NT2/D1 (cell line): ENCODE data around the gene ORMDL2.
A peak's percentile ranks its signal among the peaks of the same experiment; 100 is the strongest.

Source experiments
- DNase-seq: peaks from one replicate; pipeline ENCODE4 v3.0.0-alpha.2; 2011; ENCODE audit warnings: low read depth, low spot score
- H3K27me3 ChIP-seq: 2 replicates; pipeline ENCODE4 v1.6.0; 2011; ENCODE audit warnings: mild to moderate bottlenecking; ENCODE audit not compliant: insufficient read length, insufficient read depth
- H3K36me3 ChIP-seq: 2 replicates; pipeline ENCODE4 v1.6.1; 2011; ENCODE audit warnings: mild to moderate bottlenecking, low read length, mixed read lengths; ENCODE audit not compliant: insufficient read depth, insufficient read length
- H3K4me1 ChIP-seq: 2 replicates; pipeline ENCODE4 v1.5.1; 2011; ENCODE audit not compliant: insufficient read depth, insufficient read length
- H3K4me3 ChIP-seq: 2 replicates; pipeline ENCODE4 v1.5.1; 2011; ENCODE audit warnings: low read depth; ENCODE audit not compliant: insufficient read length
- H3K9ac ChIP-seq: 2 replicates; pipeline ENCODE4 v1.6.0; 2011; ENCODE audit warnings: low read depth; ENCODE audit not compliant: insufficient read length
- H3K9me3 ChIP-seq: 2 replicates; pipeline ENCODE4 v1.5.1; 2011; ENCODE audit warnings: mild to moderate bottlenecking, low read length; ENCODE audit not compliant: insufficient read depth
- SUZ12 ChIP-seq: IDR thresholded peaks from 2 replicates; pipeline ENCODE4 v1.6.1; 2011; ENCODE audit not compliant: insufficient read length, insufficient read depth; ENCODE audit errors: extremely low read depth
- YY1 ChIP-seq: IDR thresholded peaks from 2 replicates; pipeline ENCODE4 v1.6.1; 2011; ENCODE audit not compliant: insufficient read length, insufficient read depth
- ZNF274 ChIP-seq: IDR thresholded peaks from 2 replicates; pipeline ENCODE4 v1.6.1; 2011; ENCODE audit warnings: mild to moderate bottlenecking, low read depth, low read length

Gene ORMDL2

GRCh38 chr12:55816881-55817344 lies 928 bp upstream of the ORMDL2 start:
- Histone ChIP-seq H3K9ac (peak overlapping the region; percentile 94), H3K27me3 (no peaks in the 10 kb centered on the region), H3K9me3 (no peaks in the 10 kb centered on the region), H3K4me3 (peak overlapping the region; percentile 91), H3K4me1 (no peaks in the 10 kb centered on the region), H3K36me3 (peaks cover 69% of the 10 kb centered on the region)
- DNase-seq: no peak
- TF ChIP-seq SUZ12: no peak
- no peak for TF ChIP-seq YY1
- no peak for TF ChIP-seq ZNF274

GRCh38 chr12:55818140-55818728 lies 393 bp downstream of the ORMDL2 start:
- peak overlapping the region; percentile 91 for H3K4me3 ChIP-seq
- H3K36me3 ChIP-seq: peaks cover 73% of the 10 kb centered on the region
- H3K9ac ChIP-seq: peak overlapping the region; percentile 83
- no peaks in the 10 kb centered on the region for H3K27me3 ChIP-seq
- H3K9me3 ChIP-seq: no peaks in the 10 kb centered on the region
- DNase-seq: no peak
- TF ChIP-seq YY1 (no peak), ZNF274 (no peak), SUZ12 (no peak)
- no peaks in the 10 kb centered on the region for H3K4me1 ChIP-seq

- Histone ChIP-seq H3K4me1 (no peaks in the 10 kb centered on the region), H3K36me3 (peaks cover 70% of the 10 kb centered on the region), H3K9me3 (no peaks in the 10 kb centered on the region), H3K27me3 (no peaks in the 10 kb centered on the region), H3K4me3 (peak overlapping the region; percentile 91), H3K9ac (peak overlapping the region; percentile 83)
- no peak for TF ChIP-seq YY1
- no peak for DNase-seq
Observed at GRCh38 chr12:55818886-55819285, 1.0 kb downstream of the ORMDL2 start.

- no peak overlapping the region for H3K4me3 ChIP-seq
- H3K36me3 ChIP-seq: peaks cover 57% of the 10 kb centered on the region
- H3K4me1 ChIP-seq: no peaks in the 10 kb centered on the region
- no peak for TF ChIP-seq SUZ12
- TF ChIP-seq ZNF274: no peak
- TF ChIP-seq YY1: no peak
- H3K27me3 ChIP-seq: no peaks in the 10 kb centered on the region
- H3K9ac ChIP-seq: no peak overlapping the region
- H3K9me3 ChIP-seq: no peaks in the 10 kb centered on the region
- DNase-seq: no peak
Observed at GRCh38 chr12:55820679-55821078, 2.8 kb downstream of the ORMDL2 start.

GRCh38 chr12:55822228-55822627 lies 4.4 kb downstream of the ORMDL2 start:
- no peaks in the 10 kb centered on the region for H3K4me1 ChIP-seq
- H3K36me3 ChIP-seq: peaks cover 61% of the 10 kb centered on the region

GRCh38 chr12:55823419-55823818 lies 5.6 kb downstream of the ORMDL2 start:
- TF ChIP-seq YY1: no peak
- TF ChIP-seq SUZ12: no peak
- TF ChIP-seq ZNF274: no peak
- Histone ChIP-seq H3K4me1 (no peaks in the 10 kb centered on the region), H3K9me3 (no peaks in the 10 kb centered on the region), H3K36me3 (peaks cover 72% of the 10 kb centered on the region), H3K27me3 (no peaks in the 10 kb centered on the region), H3K9ac (no peak overlapping the region), H3K4me3 (no peak overlapping the region)
- no peak for DNase-seq

More at GRCh38 chr12:55822228-55822627, 4.4 kb downstream of the ORMDL2 start:
- Histone ChIP-seq H3K9ac (no peak overlapping the region), H3K4me3 (no peak overlapping the region), H3K27me3 (no peaks in the 10 kb centered on the region), H3K9me3 (no peaks in the 10 kb centered on the region)
- TF ChIP-seq YY1: no peak
- no peak for TF ChIP-seq SUZ12
- no peak for TF ChIP-seq ZNF274
- no peak for DNase-seq

GRCh38 chr12:55824726-55825125 lies 6.9 kb downstream of the ORMDL2 start:
- H3K4me1 ChIP-seq: no peaks in the 10 kb centered on the region
- H3K9me3 ChIP-seq: no peaks in the 10 kb centered on the region
- peaks cover 60% of the 10 kb centered on the region for H3K36me3 ChIP-seq
- H3K27me3 ChIP-seq: no peaks in the 10 kb centered on the region
- no peak overlapping the region for H3K4me3 ChIP-seq
- no peak overlapping the region for H3K9ac ChIP-seq
- DNase-seq: no peak
- TF ChIP-seq YY1 (no peak), SUZ12 (no peak), ZNF274 (no peak)

- Histone ChIP-seq H3K9me3 (no peaks in the 10 kb centered on the region), H3K4me3 (no peak overlapping the region), H3K27me3 (no peaks in the 10 kb centered on the region), H3K9ac (peak overlapping the region; percentile 5), H3K36me3 (peaks cover 29% of the 10 kb centered on the region), H3K4me1 (peaks cover 7% of the 10 kb centered on the region)
- TF ChIP-seq ZNF274 (no peak), YY1 (no peak), SUZ12 (no peak)
- DNase-seq: no peak
Observed at GRCh38 chr12:55827806-55828205, 10.0 kb downstream of the ORMDL2 start.
